A673 (cell line): Measurements from ENCODE around the gene DIP2C.

ENCODE experiments used
- CTCF ChIP-seq: fragments of 300-800, 200-600 bp; sonication (generic); conservative IDR thresholded peaks from 2 replicates; pipeline ENCODE4 v1.5.1; 2017; ENCODE audit warnings: low read depth, mild to moderate bottlenecking, antibody characterized with exemption, low read length, moderate library complexity, mixed read lengths
- EZH2 ChIP-seq: fragments of 200-600 bp; sonication (generic); IDR thresholded peaks from 2 replicates; pipeline ENCODE4 v1.6.1; 2017; ENCODE audit warnings: borderline replicate concordance, low read depth, mild to moderate bottlenecking, mixed read lengths, antibody characterized with exemption, low read length; ENCODE audit not compliant: poor library complexity, severe bottlenecking

- no peak for TF ChIP-seq CTCF
- no peak for TF ChIP-seq EZH2
These were observed 33.0 kb upstream of the DIP2C start for GRCh38 chr10:722281-723060.
